Activated CD8-positive, alpha-beta T cell treated with anti-CD3 and anti-CD28 coated beads, Interleukin-2, amount 10 ng/mL, durations not matched to agents 7 days and 5 days (primary cell): Measurements from ENCODE around the gene COL21A1. TPM values are rescaled to one million over a fixed set of nuclear protein-coding genes. Genes with fewer than 3 reads are reported as not detected.

ENCODE experiments used
- ATAC-seq: fragments of 150-1000 bp; cut with Tn5 transposase; one replicate; pipeline ENCODE4 v1.10.0; 2021; ENCODE audit warnings: moderate library complexity
- CTCF ChIA-PET: fragments of 350-600 bp; sonication (Branson Sonifier 250); formaldehyde crosslinking; loops from one replicate; lab custom pipeline; 2021; ENCODE audit warnings: antibody characterized with exemption; lab: Charles Lee
- POLR2A ChIA-PET: fragments of 350-600 bp; sonication (Branson Sonifier 250); formaldehyde crosslinking; loops from one replicate; lab custom pipeline; 2021; ENCODE audit warnings: antibody characterized with exemption; lab: Charles Lee
- DNase-seq: peaks from one replicate; pipeline ENCODE4 v3.0.0-alpha.2; 2020
- H3K27ac Mint-ChIP-seq: one replicate; pipeline ENCODE4 v1.8.0; 2021; ENCODE audit warnings: mild to moderate bottlenecking, mixed read lengths
- H3K27me3 Mint-ChIP-seq: one replicate; pipeline ENCODE4 v1.8.0; 2021; ENCODE audit warnings: low read depth, mixed read lengths
- H3K36me3 Mint-ChIP-seq: one replicate; pipeline ENCODE4 v1.8.0; 2021; ENCODE audit warnings: low read depth, mixed read lengths
- H3K4me1 Mint-ChIP-seq: one replicate; pipeline ENCODE4 v1.8.0; 2021; ENCODE audit warnings: low read depth, mixed read lengths
- H3K4me3 Mint-ChIP-seq: one replicate; pipeline ENCODE4 v1.8.0; 2021; ENCODE audit warnings: mild to moderate bottlenecking, mixed read lengths
- H3K9me3 Mint-ChIP-seq: one replicate; pipeline ENCODE4 v1.8.0; 2022; ENCODE audit warnings: mixed read lengths; ENCODE audit not compliant: insufficient read depth
- total RNA-seq, 2 experiments: library from RNA; stranded (reverse); gene quantifications; one replicate each; pipeline ENCODE4 v1.2.3, GENCODE V29; 2021

The COL21A1 gene
- total RNA-seq, 2 experiments from 2014 or later: not detected

GRCh38 chr6:56091159-56091869 is 156.1 kb downstream of the COL21A1 start:
- ChIA-PET POLR2A (no interaction called here), CTCF (no interaction called here)
- Mint-ChIP-seq H3K4me3 (no peak overlapping the region), H3K4me1 (no peaks in the 10 kb centered on the region), H3K9me3 (peaks cover 4% of the 10 kb centered on the region), H3K36me3 (no peaks in the 10 kb centered on the region), H3K27me3 (no peaks in the 10 kb centered on the region), H3K27ac (no peak overlapping the region)
- ATAC-seq: no peak
- no peak for DNase-seq

- Mint-ChIP-seq H3K4me3 (no peak overlapping the region), H3K4me1 (no peaks in the 10 kb centered on the region), H3K9me3 (peaks cover 4% of the 10 kb centered on the region), H3K27ac (no peak overlapping the region), H3K36me3 (no peaks in the 10 kb centered on the region), H3K27me3 (no peaks in the 10 kb centered on the region)
- ATAC-seq: no peak
- CTCF ChIA-PET: no interaction called here
- no peak for DNase-seq
- POLR2A ChIA-PET: no interaction called here
Measured at GRCh38 chr6:56088641-56089040, 158.7 kb downstream of the COL21A1 start.

GRCh38 chr6:56087421-56087820 is 160.0 kb downstream of the COL21A1 start:
- Mint-ChIP-seq H3K27ac (no peak overlapping the region), H3K4me3 (no peak overlapping the region), H3K36me3 (no peaks in the 10 kb centered on the region), H3K9me3 (peaks cover 4% of the 10 kb centered on the region), H3K27me3 (no peaks in the 10 kb centered on the region), H3K4me1 (no peaks in the 10 kb centered on the region)
- ATAC-seq (no peak), DNase-seq (no peak)
- ChIA-PET CTCF (no interaction called here), POLR2A (no interaction called here)

- CTCF ChIA-PET: no interaction called here
- Mint-ChIP-seq H3K27me3 (no peaks in the 10 kb centered on the region), H3K9me3 (peaks cover 8% of the 10 kb centered on the region), H3K4me1 (no peaks in the 10 kb centered on the region), H3K36me3 (no peaks in the 10 kb centered on the region), H3K4me3 (no peak overlapping the region), H3K27ac (no peak overlapping the region)
- DNase-seq (no peak), ATAC-seq (no peak)
- POLR2A ChIA-PET: no interaction called here
Measured at GRCh38 chr6:56079751-56080540, 167.4 kb downstream of the COL21A1 start.

- no peak overlapping the region for H3K4me3 Mint-ChIP-seq
- no peaks in the 10 kb centered on the region for H3K4me1 Mint-ChIP-seq
- peaks cover 8% of the 10 kb centered on the region for H3K9me3 Mint-ChIP-seq
- ATAC-seq: no peak
- H3K36me3 Mint-ChIP-seq: no peaks in the 10 kb centered on the region
- H3K27me3 Mint-ChIP-seq: no peaks in the 10 kb centered on the region
- no peak overlapping the region for H3K27ac Mint-ChIP-seq
- DNase-seq: no peak
- ChIA-PET CTCF (interaction anchor here (0.7 kb wide), 1 partner anchor 1974 kb away, joined by 3 read pairs; no protein-coding TSS in a partner anchor), POLR2A (no interaction called here)
Measured at GRCh38 chr6:56076033-56076432, 171.3 kb downstream of the COL21A1 start.

- no peaks in the 10 kb centered on the region for H3K36me3 Mint-ChIP-seq
- CTCF ChIA-PET: no interaction called here
- H3K27ac Mint-ChIP-seq: no peak overlapping the region
- H3K27me3 Mint-ChIP-seq: no peaks in the 10 kb centered on the region
- H3K9me3 Mint-ChIP-seq: peaks cover 4% of the 10 kb centered on the region
- ATAC-seq (no peak), DNase-seq (no peak)
- no peaks in the 10 kb centered on the region for H3K4me1 Mint-ChIP-seq
- POLR2A ChIA-PET: no interaction called here
- H3K4me3 Mint-ChIP-seq: no peak overlapping the region
Measured at GRCh38 chr6:56073761-56074160, 173.6 kb downstream of the COL21A1 start.

- H3K4me1 Mint-ChIP-seq: no peaks in the 10 kb centered on the region
- H3K27me3 Mint-ChIP-seq: no peaks in the 10 kb centered on the region
- peaks cover 4% of the 10 kb centered on the region for H3K9me3 Mint-ChIP-seq
- ChIA-PET POLR2A (no interaction called here), CTCF (no interaction called here)
- no peak overlapping the region for H3K27ac Mint-ChIP-seq
- H3K36me3 Mint-ChIP-seq: no peaks in the 10 kb centered on the region
- no peak for DNase-seq
- no peak overlapping the region for H3K4me3 Mint-ChIP-seq
- no peak for ATAC-seq
Measured at GRCh38 chr6:56073315-56073714, 174.1 kb downstream of the COL21A1 start.

- DNase-seq: no peak
- Mint-ChIP-seq H3K27ac (no peak overlapping the region), H3K4me3 (no peak overlapping the region), H3K4me1 (no peaks in the 10 kb centered on the region), H3K27me3 (no peaks in the 10 kb centered on the region), H3K9me3 (peaks cover 2% of the 10 kb centered on the region), H3K36me3 (no peaks in the 10 kb centered on the region)
- ChIA-PET CTCF (no interaction called here), POLR2A (no interaction called here)
- ATAC-seq: no peak
Measured at GRCh38 chr6:56072856-56073255, 174.5 kb downstream of the COL21A1 start.

GRCh38 chr6:56065408-56065807 is 182.0 kb downstream of the COL21A1 start:
- H3K4me1 Mint-ChIP-seq: no peaks in the 10 kb centered on the region
- H3K9me3 Mint-ChIP-seq: no peaks in the 10 kb centered on the region
- POLR2A ChIA-PET: no interaction called here
- ATAC-seq (no peak), DNase-seq (no peak)
- no peaks in the 10 kb centered on the region for H3K27me3 Mint-ChIP-seq
- H3K36me3 Mint-ChIP-seq: no peaks in the 10 kb centered on the region
- no peak overlapping the region for H3K27ac Mint-ChIP-seq
- CTCF ChIA-PET: no interaction called here
- H3K4me3 Mint-ChIP-seq: no peak overlapping the region

GRCh38 chr6:56062836-56063235 is 184.5 kb downstream of the COL21A1 start:
- Mint-ChIP-seq H3K4me3 (no peak overlapping the region), H3K4me1 (no peaks in the 10 kb centered on the region), H3K27me3 (no peaks in the 10 kb centered on the region), H3K9me3 (no peaks in the 10 kb centered on the region), H3K27ac (no peak overlapping the region), H3K36me3 (no peaks in the 10 kb centered on the region)
- ATAC-seq (no peak), DNase-seq (no peak)
- ChIA-PET POLR2A (no interaction called here), CTCF (no interaction called here)

- DNase-seq (no peak), ATAC-seq (no peak)
- no peaks in the 10 kb centered on the region for H3K9me3 Mint-ChIP-seq
- H3K4me3 Mint-ChIP-seq: no peak overlapping the region
- H3K27ac Mint-ChIP-seq: no peak overlapping the region
- POLR2A ChIA-PET: no interaction called here
- no peaks in the 10 kb centered on the region for H3K27me3 Mint-ChIP-seq
- H3K36me3 Mint-ChIP-seq: no peaks in the 10 kb centered on the region
- H3K4me1 Mint-ChIP-seq: no peaks in the 10 kb centered on the region
- CTCF ChIA-PET: no interaction called here
Measured at GRCh38 chr6:56058636-56059035, 188.7 kb downstream of the COL21A1 start.

- no peak overlapping the region for H3K27ac Mint-ChIP-seq
- H3K27me3 Mint-ChIP-seq: no peaks in the 10 kb centered on the region
- ChIA-PET CTCF (no interaction called here), POLR2A (no interaction called here)
- H3K9me3 Mint-ChIP-seq: no peaks in the 10 kb centered on the region
- no peaks in the 10 kb centered on the region for H3K4me1 Mint-ChIP-seq
- H3K4me3 Mint-ChIP-seq: no peak overlapping the region
- DNase-seq: no peak
- H3K36me3 Mint-ChIP-seq: no peaks in the 10 kb centered on the region
- ATAC-seq: no peak
Measured at GRCh38 chr6:56055081-56055704, 192.2 kb downstream of the COL21A1 start.
